MG63 (cell line): ENCODE results near the gene WDR73. TPM values are rescaled to one million over a fixed set of nuclear protein-coding genes. Genes with fewer than 3 reads are reported as not detected.
"Not testable (repeated sequence)": the region's sequence is repeated elsewhere in the genome, so short reads cannot be mapped to it uniquely, and the experiment has no call there.

Source experiments
- DNase-seq: peaks from one replicate; pipeline ENCODE4 v3.0.0-alpha.2; 2020
- H3K27me3 ChIP-seq: fragments of 250-450 bp; sonication (Bioruptor Pico); 2 replicates; pipeline ENCODE4 v1.5.1; 2020; ENCODE audit warnings: mild to moderate bottlenecking, moderate library complexity
- H3K36me3 ChIP-seq: fragments of 250-450 bp; sonication (Bioruptor Pico); 2 replicates; pipeline ENCODE4 v1.5.1; 2020; ENCODE audit warnings: mild to moderate bottlenecking, moderate library complexity
- H3K4me3 ChIP-seq: fragments of 250-450 bp; sonication (Bioruptor Pico); 2 replicates; pipeline ENCODE4 v1.5.1; 2020; ENCODE audit warnings: mild to moderate bottlenecking, moderate library complexity
- H3K9me3 ChIP-seq: fragments of 250-450 bp; sonication (Bioruptor Pico); 2 replicates; pipeline ENCODE4 v1.5.1; 2020; ENCODE audit warnings: mild to moderate bottlenecking, moderate library complexity
- total RNA-seq: library from RNA; depleted of rRNA; stranded (reverse); fragments of >200 nt; shearing (Covaris generic); gene quantifications from 2 replicates; pipeline ENCODE4 v1.2.3, GENCODE V29; 2014; ENCODE audit warnings: low replicate concordance; rRNA removed

The WDR73 gene
- 34.2 and 34.3 TPM in 2 replicates for total RNA-seq

GRCh38 chr15:84653910-84654688 lies at the start of gene WDR73:
TSS of gene WDR73 (minus strand) at chr15:84654283. CDS start at chr15:84654274, 9 bp downstream.
- Histone ChIP-seq H3K27me3 (no peaks in the 10 kb centered on the region), H3K9me3 (no peaks in the 10 kb centered on the region), H3K36me3 (peaks cover 57% of the 10 kb centered on the region), H3K4me3 (peak within 1 kb of the TSS; percentile 85)
- peak; percentile 95 for DNase-seq

GRCh38 chr15:84703808-84704207 lies 49.7 kb upstream of the WDR73 start:
- Histone ChIP-seq H3K27me3 (no peaks in the 10 kb centered on the region), H3K9me3 (no peaks in the 10 kb centered on the region)
- DNase-seq: no peak

GRCh38 chr15:84702961-84703482 lies 48.9 kb upstream of the WDR73 start:
- H3K27me3 ChIP-seq: no peaks in the 10 kb centered on the region
- DNase-seq: no peak
- H3K36me3 ChIP-seq: peaks cover 35% of the 10 kb centered on the region
- H3K4me3 ChIP-seq: no peak overlapping the region
- no peaks in the 10 kb centered on the region for H3K9me3 ChIP-seq

More at GRCh38 chr15:84703808-84704207, 49.7 kb upstream of the WDR73 start:
- Histone ChIP-seq H3K4me3 (no peak overlapping the region), H3K36me3 (peaks cover 42% of the 10 kb centered on the region)

GRCh38 chr15:84699538-84700191 lies 45.6 kb upstream of the WDR73 start:
- Histone ChIP-seq H3K4me3 (no peak overlapping the region), H3K36me3 (peaks cover 18% of the 10 kb centered on the region), H3K27me3 (no peaks in the 10 kb centered on the region), H3K9me3 (no peaks in the 10 kb centered on the region)
- DNase-seq: no peak

- Histone ChIP-seq H3K9me3 (no peaks in the 10 kb centered on the region), H3K27me3 (no peaks in the 10 kb centered on the region), H3K36me3 (peaks cover 11% of the 10 kb centered on the region), H3K4me3 (no peak overlapping the region)
- DNase-seq: no peak
These were observed 43.3 kb upstream of the WDR73 start for GRCh38 chr15:84697236-84697990.

GRCh38 chr15:84696757-84697156 lies 42.7 kb upstream of the WDR73 start:
- DNase-seq: no peak
- Histone ChIP-seq H3K36me3 (peaks cover 14% of the 10 kb centered on the region), H3K27me3 (no peaks in the 10 kb centered on the region), H3K4me3 (no peak overlapping the region), H3K9me3 (no peaks in the 10 kb centered on the region)

GRCh38 chr15:84690342-84690741 lies 36.3 kb upstream of the WDR73 start:
- H3K27me3 ChIP-seq: no peaks in the 10 kb centered on the region
- no peak for DNase-seq
- H3K9me3 ChIP-seq: no peaks in the 10 kb centered on the region
- no peak overlapping the region for H3K4me3 ChIP-seq
- peaks cover 64% of the 10 kb centered on the region for H3K36me3 ChIP-seq

- no peak for DNase-seq
- no peaks in the 10 kb centered on the region for H3K27me3 ChIP-seq
- no peak overlapping the region for H3K4me3 ChIP-seq
- H3K36me3 ChIP-seq: peaks cover 66% of the 10 kb centered on the region
- no peaks in the 10 kb centered on the region for H3K9me3 ChIP-seq
These were observed 35.8 kb upstream of the WDR73 start for GRCh38 chr15:84689858-84690257.

GRCh38 chr15:84686446-84686845 lies 32.4 kb upstream of the WDR73 start:
- H3K36me3 ChIP-seq: peaks cover 82% of the 10 kb centered on the region
- H3K4me3 ChIP-seq, H3K27me3 ChIP-seq, DNase-seq, H3K9me3 ChIP-seq: not testable (repeated sequence)

GRCh38 chr15:84685304-84685703 lies 31.2 kb upstream of the WDR73 start:
- peak; percentile 86 for DNase-seq
- Histone ChIP-seq H3K4me3 (no peak overlapping the region), H3K9me3 (no peaks in the 10 kb centered on the region), H3K27me3 (no peaks in the 10 kb centered on the region), H3K36me3 (peaks cover 79% of the 10 kb centered on the region)

- Histone ChIP-seq H3K27me3 (no peaks in the 10 kb centered on the region), H3K9me3 (no peaks in the 10 kb centered on the region), H3K4me3 (no peak overlapping the region), H3K36me3 (peaks cover 79% of the 10 kb centered on the region)
- DNase-seq: peak; percentile 39
These were observed 30.0 kb upstream of the WDR73 start for GRCh38 chr15:84684092-84684491.

- Histone ChIP-seq H3K36me3 (peaks cover 64% of the 10 kb centered on the region), H3K27me3 (no peaks in the 10 kb centered on the region), H3K9me3 (no peaks in the 10 kb centered on the region), H3K4me3 (no peak overlapping the region)
- DNase-seq: no peak
These were observed 27.7 kb upstream of the WDR73 start for GRCh38 chr15:84681831-84682230.

- DNase-seq: no peak
- Histone ChIP-seq H3K9me3 (no peaks in the 10 kb centered on the region), H3K27me3 (no peaks in the 10 kb centered on the region), H3K36me3 (peaks cover 77% of the 10 kb centered on the region), H3K4me3 (no peak overlapping the region)
These were observed 17.1 kb upstream of the WDR73 start for GRCh38 chr15:84671211-84671610.

- Histone ChIP-seq H3K27me3 (no peaks in the 10 kb centered on the region), H3K36me3 (peaks cover 80% of the 10 kb centered on the region), H3K4me3 (no peak overlapping the region), H3K9me3 (no peaks in the 10 kb centered on the region)
- DNase-seq: peak; percentile 23
These were observed 15.6 kb upstream of the WDR73 start for GRCh38 chr15:84669726-84670125.

GRCh38 chr15:84668221-84668982 lies 14.3 kb upstream of the WDR73 start:
- H3K4me3 ChIP-seq: no peak overlapping the region
- no peaks in the 10 kb centered on the region for H3K27me3 ChIP-seq
- no peaks in the 10 kb centered on the region for H3K9me3 ChIP-seq
- H3K36me3 ChIP-seq: peaks cover 75% of the 10 kb centered on the region
- DNase-seq: no peak

GRCh38 chr15:84666373-84666772 lies 12.3 kb upstream of the WDR73 start:
- H3K27me3 ChIP-seq: no peaks in the 10 kb centered on the region
- H3K9me3 ChIP-seq: no peaks in the 10 kb centered on the region
- peaks cover 74% of the 10 kb centered on the region for H3K36me3 ChIP-seq
- no peak overlapping the region for H3K4me3 ChIP-seq
- no peak for DNase-seq
